GM18868 (cell line): Measurements from ENCODE around the gene NFKB2.

Experiments used
- ATAC-seq: cut with Tn5 transposase; IDR thresholded peaks from one replicate; pipeline ENCODE4 v1.9.1; 2021; ENCODE audit warnings: mild to moderate bottlenecking, moderate library complexity; ENCODE audit not compliant: unreplicated experiment

NFKB2 gene

DNA sequence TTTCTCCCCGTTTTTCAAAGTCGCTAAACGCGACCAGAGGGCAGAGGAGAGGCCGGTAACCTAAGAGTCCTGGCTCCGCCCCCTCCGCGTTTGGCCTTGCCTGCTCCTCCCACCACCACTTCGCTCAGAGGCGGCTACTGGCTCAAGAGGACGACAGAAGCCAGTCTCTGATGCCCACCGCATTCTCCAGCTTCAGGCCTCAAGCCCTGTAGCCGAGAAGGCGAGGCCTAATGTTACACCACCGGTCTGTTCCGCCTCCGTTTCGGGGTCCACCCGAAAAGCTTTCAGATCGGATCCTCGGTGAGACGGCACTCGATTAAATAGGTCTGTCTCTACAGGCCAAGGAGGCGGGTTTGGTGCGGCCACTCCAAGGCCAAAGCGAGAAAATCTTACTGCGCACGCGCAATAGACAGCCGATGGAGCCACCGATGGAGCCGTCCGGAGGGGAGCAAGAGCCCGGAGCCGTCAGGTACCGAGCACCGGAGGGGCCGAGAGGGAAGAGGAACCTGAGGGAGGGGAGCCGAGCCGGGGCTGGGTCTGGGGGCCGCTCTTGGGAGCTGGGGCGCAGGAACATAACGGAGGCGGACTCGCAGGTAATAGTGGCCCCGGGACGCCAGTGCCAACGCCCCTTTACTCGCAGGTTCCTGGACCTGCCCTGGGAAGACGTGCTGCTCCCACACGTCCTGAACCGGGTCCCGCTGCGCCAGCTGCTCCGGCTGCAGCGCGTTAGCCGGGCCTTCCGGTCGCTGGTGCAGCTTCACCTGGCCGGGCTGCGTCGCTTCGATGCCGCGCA is 25.4 kb downstream of the NFKB2 start, which contains the start of gene FBXL15:
TSS of gene FBXL15 (plus strand) at position 123 of the 793 bp plus-strand sequence. CDS start at position 417, 294 bp downstream.
- peak; percentile 70 for ATAC-seq

DNA sequence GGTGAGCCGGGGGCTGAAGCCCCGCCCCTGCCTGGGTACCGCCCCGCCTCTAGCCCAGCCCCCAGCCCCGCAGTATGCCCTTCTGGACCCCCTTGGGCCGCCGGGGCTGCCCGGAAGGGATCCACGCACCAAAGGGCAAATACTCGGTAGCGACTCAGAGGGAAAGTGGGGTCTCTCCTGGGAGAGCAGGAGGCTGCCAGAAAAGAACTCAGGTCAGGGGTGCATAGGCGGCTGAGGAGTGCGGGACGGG is 25.9 kb downstream of the NFKB2 start:
- ATAC-seq: no peak

DNA sequence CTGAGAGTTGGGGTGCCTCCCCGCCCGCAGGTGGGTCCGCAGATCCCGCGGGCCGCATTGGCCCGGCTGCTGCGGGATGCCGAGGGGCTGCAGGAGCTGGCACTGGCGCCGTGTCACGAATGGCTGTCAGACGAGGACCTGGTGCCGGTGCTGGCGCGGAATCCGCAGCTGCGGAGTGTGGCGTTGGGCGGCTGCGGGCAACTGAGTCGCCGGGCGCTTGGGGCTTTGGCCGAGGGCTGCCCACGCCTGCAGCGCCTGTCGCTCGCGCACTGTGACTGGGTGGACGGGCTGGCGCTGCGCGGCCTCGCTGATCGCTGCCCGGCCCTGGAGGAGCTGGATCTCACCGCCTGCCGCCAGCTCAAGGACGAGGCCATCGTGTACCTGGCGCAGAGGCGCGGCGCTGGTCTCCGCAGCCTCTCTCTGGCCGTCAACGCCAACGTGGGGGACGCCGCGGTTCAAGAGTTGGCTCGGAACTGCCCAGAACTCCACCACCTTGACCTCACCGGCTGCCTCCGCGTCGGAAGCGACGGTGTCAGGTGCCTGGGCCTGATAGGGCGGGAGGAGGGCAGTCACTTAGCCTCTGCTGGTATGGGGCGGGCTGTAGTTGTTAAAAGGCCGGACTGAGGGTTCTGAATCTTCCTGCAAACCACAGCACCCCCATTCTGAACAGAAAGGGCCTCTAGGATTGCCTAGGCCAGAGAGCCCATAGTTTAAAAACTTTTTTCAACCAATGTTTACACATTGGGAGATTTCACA is 26.4 kb downstream of the NFKB2 start:
- no peak for ATAC-seq

DNA sequence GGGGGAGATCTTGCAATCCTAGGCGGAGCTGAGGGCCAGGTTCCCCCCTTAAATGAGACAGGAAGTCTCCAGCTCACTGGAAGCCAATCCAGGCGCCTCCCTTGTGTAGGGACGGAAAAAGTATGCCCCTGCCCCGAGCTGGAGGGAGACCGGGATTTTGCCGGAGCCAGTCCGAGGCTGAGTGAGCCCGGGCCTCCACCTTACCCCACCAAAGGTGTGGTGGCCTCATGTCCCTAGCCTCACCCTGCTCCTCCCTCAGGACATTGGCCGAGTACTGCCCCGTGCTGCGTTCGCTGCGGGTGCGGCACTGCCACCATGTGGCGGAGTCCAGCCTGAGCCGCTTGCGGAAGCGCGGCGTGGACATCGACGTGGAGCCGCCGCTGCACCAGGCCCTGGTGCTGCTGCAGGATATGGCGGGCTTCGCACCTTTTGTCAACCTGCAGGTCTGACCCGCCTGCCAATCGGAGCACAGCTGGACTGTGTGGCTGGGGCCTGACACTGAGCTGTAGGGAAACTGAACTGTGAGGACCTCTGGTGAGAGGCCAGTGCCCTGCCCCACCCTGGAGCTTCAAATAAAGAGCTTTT is 27.1 kb downstream of the NFKB2 start:
- ATAC-seq: no peak

DNA sequence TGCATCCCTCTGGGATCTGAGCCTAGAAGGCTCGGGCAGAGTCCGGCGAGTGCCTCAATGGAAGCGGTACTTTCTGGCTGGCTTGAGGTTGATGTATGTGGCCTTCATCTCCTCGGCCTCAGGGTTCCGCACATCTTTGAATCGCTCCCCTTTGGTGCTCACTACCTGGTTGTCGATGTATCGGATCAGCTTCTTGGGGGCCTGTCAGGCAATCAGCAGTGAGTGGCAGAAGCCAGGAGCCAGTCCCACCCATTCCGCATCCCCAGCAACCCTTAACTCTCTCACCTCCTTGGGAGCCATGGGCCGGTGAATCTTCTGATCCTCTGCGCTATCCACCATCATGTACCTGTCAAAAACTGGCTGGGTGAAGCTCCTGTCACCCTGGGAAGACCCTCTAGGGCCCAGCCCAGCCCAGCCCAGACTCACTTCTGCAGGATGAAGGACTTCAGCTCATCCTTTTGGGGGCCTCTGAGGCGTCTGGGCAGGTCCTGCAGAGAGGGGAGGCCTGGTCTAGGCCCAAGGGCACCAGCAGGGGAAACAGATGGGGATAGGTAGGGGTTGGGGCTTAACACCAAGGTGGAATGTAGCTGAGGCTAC is 28.0 kb downstream of the NFKB2 start:
- no peak for ATAC-seq

DNA sequence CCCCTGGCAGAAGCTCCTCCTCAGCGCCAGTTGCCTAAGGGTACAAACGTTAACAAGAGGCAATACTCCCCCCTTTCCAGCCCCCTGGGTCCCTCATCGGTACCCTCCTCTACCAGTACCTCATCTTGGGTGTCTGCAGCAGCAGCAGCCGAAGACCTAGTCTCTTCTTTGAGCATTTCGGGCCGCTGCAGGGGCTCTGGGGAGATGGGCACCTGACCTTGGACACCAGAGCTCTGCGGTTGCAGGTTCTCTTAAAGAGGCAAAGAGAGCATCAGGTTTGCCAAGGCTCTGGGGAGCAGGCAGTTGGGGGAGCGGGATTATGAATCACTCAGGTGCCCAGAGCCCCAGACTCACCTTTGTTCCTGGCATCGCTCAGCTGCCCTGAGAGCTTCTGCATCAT is 28.6 kb downstream of the NFKB2 start:
- no peak for ATAC-seq

DNA sequence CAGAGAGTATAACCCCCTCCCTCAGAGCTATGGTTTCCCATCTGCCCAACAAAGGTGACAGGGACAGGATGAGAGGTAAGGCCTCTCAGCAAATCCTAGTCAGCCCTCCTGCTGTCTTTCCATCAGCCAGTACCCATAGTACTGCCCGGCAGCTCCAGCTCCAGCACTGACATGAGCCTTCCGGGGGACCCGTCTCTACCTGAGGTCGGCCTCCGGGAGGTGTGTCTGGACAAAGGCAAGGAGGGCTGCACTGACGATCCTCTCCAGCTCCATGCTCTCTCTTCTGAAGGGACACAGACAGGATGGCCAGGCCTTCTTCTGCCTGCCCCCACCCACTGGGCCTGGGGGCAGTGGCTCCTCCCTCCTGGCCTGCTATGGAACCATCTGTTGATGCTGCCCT is 29.4 kb downstream of the NFKB2 start:
- ATAC-seq: no peak

DNA sequence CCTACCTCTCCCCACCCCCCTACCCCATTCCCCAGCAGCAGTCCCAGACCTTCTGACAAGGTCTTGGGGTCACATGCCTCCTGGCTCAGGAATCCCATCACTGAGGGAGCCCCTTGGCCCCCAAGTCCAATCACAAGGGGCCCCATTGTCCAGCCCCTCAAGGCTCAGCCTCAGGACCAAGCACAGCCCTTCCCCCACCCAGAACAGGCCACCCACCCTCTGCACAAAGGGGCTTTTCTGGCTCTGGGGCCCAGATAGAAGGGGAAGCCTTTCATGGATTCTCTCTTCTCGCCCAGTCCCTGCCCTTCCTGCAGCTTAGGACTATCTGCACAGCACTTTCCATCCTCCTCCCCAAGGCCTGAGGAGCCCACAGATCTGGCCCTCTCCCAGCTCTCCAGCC is 29.9 kb downstream of the NFKB2 start:
- no peak for ATAC-seq

DNA sequence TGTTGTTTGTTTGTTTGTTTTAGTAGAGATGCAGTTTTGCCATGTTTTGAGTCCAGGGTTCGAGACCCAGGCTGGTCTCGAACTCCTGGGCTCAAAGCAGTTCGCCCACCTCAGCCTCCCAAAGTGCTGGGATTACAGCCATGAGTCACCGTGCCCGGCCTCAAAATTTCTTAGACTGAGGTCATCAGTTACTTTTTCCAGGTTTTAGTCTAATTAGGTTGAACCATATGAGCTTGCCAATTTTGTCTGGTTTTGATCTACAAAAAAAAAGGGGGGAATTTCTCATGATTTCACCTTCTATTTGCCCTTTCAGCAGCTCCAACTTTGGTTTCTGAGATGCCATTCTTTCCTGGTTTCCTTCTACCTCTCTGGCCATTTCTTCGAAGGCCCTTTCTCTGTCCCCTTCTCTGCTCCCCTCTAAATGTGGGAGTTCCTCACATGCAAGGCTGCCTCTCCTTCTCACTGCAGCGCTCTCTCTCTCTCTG is 31.3 kb downstream of the NFKB2 start:
- no peak for ATAC-seq

DNA sequence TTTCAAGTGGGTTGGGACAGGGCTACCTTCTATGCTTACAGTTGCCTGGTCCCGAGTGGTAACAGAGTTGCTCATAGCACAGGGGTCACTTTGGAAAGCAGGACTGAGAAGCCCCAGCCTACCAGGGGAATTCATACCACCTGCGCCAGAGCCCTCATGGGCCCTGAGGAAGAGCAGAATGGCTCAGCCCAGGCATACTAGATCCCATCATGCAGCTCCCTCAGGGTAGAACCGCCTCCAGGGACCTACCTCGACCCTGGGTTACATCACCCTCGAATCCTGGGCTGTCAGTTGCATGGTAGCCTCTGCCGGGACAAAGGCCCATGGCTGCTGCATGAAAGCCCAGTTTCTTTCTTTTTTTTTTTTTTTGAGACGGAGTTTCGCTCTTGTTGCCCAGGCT is 34.0 kb downstream of the NFKB2 start:
- no peak for ATAC-seq

DNA sequence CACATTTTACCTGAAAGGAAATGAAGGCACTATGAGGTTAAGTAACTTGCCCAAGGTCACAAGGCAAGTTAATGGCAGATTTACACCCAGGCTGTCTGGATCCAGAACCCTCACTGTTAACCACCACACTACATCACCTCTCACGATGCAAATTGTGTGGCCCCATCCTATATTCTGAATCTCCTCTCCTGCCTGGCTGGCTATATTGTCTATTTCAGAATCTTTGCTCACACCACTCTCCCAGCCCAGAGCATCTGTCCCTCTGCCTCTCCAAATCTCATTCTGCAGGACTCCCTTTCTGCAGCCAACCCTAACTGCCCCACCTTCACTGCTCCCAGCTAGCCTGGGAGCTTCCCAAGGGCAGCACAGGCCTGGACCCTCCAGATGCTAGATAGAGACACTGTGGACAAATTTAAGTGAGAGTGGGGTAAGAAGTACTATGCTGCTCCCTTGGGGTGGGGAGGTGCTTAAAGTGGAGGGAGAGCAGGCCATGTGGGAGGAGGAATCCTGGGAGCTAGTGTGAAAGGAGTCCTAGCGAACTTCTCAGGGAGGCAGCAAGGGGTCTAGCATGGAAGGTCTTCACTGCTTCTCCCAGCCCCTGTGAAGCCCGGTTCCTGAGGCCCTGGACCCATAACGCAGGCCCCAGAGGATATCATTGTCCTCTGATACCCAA is 36.1 kb downstream of the NFKB2 start:
- no peak for ATAC-seq

DNA sequence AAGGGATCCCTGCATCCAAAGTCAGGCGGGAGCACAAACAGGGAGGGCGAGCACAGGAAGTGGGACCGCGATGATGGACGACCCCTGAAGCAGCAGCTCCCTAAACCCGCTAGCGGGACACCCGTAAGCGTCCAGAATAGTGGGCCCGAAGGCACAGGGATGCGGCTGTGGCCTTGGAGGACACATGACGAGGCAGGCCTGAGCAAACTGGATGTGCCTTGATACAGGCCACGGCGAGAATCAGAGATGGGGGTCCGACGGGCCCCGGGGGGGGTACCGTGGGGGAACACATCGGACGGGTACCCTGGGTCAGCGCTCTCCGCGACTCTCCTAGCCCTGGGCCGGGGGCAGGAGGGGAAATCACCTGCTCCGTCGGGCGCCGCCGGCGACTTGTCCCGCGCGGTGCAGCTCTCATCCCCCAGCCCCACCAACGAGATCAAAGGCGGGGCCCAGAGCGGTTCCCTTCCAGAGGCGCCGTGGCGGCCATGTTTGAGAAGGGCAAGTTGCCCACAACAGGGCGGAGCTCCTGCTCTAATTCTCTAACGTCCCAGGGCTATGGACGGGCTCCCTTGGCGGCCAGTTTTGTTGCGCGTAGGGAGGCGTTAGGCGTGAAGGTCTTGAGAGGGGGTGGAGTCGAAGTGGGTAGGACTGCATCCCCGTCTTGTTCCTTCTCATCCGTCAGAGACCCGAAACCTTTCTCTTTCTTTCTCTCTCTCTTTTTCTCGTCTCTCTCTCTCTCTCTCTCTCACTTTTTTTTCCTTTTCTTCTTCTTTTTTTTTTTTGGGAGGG is 36.9 kb downstream of the NFKB2 start, which contains the start of gene CUEDC2:
TSS of gene CUEDC2 (minus strand) at position 413 of the 789 bp plus-strand sequence. CDS start 7,386 bp downstream, outside the sequence.
- peak; percentile 89 for ATAC-seq

DNA sequence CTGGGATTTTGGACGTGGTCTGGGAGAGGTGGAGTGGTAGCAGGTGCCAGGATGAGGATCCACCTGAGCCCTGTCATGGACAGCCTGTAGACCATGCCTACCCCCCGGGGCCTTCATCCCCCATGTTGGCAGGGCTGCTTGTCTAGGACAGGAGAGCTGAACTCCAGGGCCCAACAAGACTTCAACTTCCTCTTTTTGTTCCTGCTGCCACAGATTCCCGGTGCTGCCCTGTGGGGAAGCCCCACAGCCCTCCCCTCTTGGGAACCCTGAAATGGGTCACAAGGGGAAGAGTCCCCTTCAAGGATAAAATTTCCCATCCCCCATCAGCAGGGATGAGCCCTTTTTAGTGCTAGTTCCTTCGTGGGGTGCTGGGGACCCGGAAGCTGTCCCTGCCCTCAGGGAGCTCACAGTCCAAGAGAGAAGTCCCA is 38.1 kb downstream of the NFKB2 start:
- ATAC-seq: no peak

DNA sequence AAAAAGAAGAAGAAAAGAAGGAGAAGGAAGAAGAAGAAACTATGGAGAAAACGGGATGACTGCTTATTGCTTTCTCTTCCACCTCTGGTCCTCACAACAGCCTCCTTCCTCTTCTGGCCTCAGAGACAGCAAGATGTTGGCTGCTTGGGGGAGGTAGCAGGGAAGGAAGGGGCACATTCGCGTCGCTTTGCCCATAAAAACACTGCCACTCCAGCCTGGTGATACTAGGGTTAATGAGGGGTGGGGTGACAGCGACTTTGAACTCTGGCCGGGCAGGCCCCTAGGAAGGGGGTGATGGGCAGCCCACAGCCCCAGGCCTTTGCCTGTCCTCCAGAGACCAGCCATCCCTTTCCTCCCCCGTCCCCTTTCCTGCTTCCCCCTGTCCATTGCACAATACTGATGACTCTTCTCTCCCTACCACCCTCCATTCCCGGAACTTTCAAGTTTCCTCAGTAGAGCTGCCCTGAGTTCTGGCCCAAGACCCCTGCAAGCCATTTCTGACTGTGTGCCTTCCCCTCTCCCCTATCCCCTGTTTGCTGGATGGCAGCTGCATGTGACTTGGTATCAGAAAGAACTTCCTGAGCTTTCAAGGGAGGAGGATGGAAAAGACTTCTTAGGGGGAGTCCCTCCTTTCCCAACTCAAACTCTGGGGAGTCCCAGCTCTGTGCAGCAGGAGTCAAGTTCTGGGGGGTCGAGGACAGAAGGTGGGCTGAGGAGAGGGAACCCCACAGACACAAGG is 39.1 kb downstream of the NFKB2 start:
- no peak for ATAC-seq

DNA sequence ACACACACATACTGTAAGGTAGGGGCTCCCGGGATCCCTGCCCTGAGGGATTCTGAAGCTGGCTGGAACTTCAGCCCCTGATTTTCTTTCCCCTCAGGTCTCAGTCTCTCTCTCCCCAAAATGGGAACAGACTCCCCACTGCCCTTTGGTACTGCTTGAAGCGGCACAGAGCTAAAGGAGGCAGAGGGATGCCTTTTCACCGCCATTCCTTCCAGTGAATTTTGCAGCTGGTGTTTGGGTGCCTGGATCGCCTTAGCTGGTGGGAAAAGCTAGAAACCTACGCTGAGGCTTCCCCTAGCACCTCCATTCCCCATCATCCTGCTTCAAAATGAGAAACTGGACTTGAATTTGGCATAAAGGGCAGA is 39.6 kb downstream of the NFKB2 start:
- ATAC-seq: no peak

DNA sequence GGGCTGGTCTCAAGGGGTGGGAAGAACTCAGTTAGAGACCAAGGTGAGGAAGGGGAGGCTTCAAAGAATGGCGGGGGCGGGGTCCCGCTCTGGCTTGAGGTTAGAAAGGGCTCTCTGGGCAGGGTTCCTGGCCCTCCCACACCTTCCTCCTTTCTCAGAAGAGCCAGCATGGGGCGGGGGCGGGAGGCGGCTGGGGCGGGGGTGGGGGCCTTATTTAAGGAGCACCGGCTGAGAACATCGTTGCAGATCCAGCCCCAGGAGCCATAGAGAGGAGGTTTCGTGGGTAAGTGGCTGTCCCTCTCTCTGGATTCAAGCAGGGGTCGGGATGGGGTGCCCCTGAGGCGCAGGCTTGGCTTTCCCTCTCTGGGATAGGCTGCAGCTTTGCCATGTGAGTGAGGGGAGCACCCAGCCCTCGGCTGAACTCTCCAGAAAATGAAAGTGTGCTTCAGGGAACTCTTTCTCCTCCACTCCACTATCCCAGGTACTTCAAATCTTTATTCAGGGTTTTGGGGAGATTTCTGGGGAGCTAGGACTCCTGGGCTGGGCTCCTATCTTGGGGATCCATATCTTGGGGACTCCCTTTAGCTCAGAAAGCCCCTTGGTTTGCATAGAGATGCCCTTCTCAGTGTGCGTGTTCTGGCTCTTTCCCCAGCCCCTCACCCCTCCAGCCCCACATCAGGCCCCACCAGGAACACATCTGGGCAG is 40.2 kb downstream of the NFKB2 start:
- no peak for ATAC-seq

DNA sequence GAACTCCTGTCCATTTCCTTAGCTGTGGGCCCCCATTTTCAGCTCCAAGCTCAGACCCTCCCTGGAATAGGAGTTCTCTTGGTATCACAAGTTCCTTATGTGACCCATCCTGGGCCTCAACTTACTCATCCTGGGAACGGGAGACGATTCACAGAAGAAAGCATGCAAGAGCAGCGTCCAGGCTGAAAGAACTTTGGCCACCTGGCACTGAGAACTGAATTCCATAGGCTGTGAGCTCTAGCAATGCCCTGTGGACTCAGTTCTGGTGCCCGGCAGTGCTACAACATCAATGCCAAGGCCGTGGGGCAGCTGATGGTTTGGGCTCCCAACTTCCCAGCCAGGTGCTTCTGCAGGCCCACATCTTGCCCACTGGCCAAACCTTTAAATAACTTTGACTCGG is 40.8 kb downstream of the NFKB2 start:
- no peak for ATAC-seq

DNA sequence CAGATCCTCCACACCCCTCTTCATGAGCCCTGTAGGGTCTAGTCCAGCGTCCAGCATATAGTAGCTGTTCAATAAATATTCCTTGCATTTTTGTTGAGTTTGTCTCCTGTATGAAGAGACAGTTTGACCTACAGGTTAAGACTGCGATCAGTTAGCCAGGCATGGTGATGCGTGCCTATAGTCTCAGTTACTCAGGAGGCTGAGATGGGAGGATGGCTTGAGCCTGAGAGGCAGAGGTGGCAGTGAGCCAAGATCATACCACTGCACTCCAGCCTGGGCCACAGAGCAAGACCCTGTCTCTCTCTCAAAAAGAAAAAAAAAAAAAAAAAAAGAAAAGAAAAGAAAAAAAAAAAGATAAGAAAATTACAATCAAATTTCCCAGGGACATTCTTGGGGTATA is 42.0 kb downstream of the NFKB2 start:
- ATAC-seq: no peak

DNA sequence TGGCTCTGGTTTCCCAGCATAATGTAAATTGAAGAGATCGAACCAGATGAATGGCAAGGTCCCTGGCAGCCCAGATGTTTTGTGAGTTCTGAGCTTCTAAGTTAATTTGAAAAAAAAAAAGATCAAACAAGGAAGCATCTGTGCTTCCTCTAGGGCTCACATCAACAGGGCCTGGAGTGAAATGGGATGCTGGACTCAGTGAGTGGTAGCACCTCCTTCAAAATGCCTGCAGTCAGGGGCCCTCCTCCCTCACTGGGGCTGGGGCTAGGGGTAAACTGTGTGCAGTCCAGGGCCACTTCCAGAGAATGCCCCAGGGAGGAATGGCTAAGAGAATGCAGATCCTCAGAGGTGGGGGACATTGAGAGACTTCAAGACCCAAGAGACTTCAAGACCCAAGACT is 42.9 kb downstream of the NFKB2 start:
- no peak for ATAC-seq
